ENCODE results near the gene TTC14.

The TTC14 gene

GRCh38 chr3:180611006-180611405, 9.0 kb downstream of the TTC14 start:
- H3K27me3 ChIP-seq (ENCODE audit: insufficient read depth, low read length) = no peaks in the 10 kb centered on the region
- no peak overlapping the region for H2BK120ac ChIP-seq (ENCODE audit: insufficient read depth, low read length, poor library complexity)
- H3K4me1 ChIP-seq (ENCODE audit: control insufficient read depth in 1 of 2, insufficient read depth in 2 of 2, low read length in 2 of 2) = no peaks in the 10 kb centered on the region
- no peak overlapping the region for H3K27ac ChIP-seq (ENCODE audit: low read depth, low read length)
- H3K14ac ChIP-seq (ENCODE audit: low read length) = no peak overlapping the region
- H3K79me2 ChIP-seq (ENCODE audit: control insufficient read depth, insufficient read depth, low read length, poor library complexity) = no peaks in the 10 kb centered on the region
- no peak overlapping the region for H4K91ac ChIP-seq (ENCODE audit: low read depth, low read length)
- no peaks in the 10 kb centered on the region for H3K9me3 ChIP-seq (ENCODE audit: insufficient read depth, low read depth, low read length)
- H3K4me3 ChIP-seq (ENCODE audit: low read depth, low read length) = no peak overlapping the region
- no peak overlapping the region for H2AK5ac ChIP-seq (ENCODE audit: low read length)
- no peak overlapping the region for H3K4ac ChIP-seq (ENCODE audit: low read depth, low read length)
- no peak overlapping the region for H3K18ac ChIP-seq (ENCODE audit: low read length)
- H2BK12ac ChIP-seq (ENCODE audit: low read length) = no peak overlapping the region
- H3K23ac ChIP-seq (ENCODE audit: low read length) = no peak overlapping the region
- no peak overlapping the region for H3K4me2 ChIP-seq (ENCODE audit: low read length)
- H2AFZ ChIP-seq (ENCODE audit: insufficient read depth, low read length, poor library complexity) = no peak overlapping the region
- H3K9ac ChIP-seq (ENCODE audit: low read length) = no peak overlapping the region
- H4K12ac ChIP-seq (ENCODE audit: low read depth, low read length) = no peak overlapping the region
- no CpG with 5 or more reads among the region's 1 CpG for WGBS (ENCODE audit: extremely low coverage, insufficient coverage, insufficient read length)
- no peak overlapping the region for H2BK5ac ChIP-seq (ENCODE audit: low read depth, low read length, poor library complexity)
- DNase-seq = no peak
- no peaks in the 10 kb centered on the region for H3K79me1 ChIP-seq (ENCODE audit: low read length)
- H4K8ac ChIP-seq (ENCODE audit: low read depth, low read length) = no peak overlapping the region
- H3K36me3 ChIP-seq (ENCODE audit: control insufficient read depth in 1 of 2, insufficient read depth in 2 of 2, low read length in 2 of 2) = peaks cover 4 to 11% of the 10 kb centered on the region in 2 experiments

- no peak overlapping the region for H4K8ac ChIP-seq (ENCODE audit: low read depth, low read length)
These were observed 10.4 kb downstream of the TTC14 start for GRCh38 chr3:180612364-180612763.

GRCh38 chr3:180615954-180616353, 14.0 kb downstream of the TTC14 start:
- Histone ChIP-seq H3K27me3 (ENCODE audit: insufficient read depth, low read length) (no peaks in the 10 kb centered on the region), H2AK5ac (ENCODE audit: low read length) (no peak overlapping the region), H4K91ac (ENCODE audit: low read depth, low read length) (no peak overlapping the region), H4K8ac (ENCODE audit: low read depth, low read length) (no peak overlapping the region), H3K4me1 (ENCODE audit: control insufficient read depth in 1 of 2, insufficient read depth in 2 of 2, low read length in 2 of 2) (no peaks in the 10 kb centered on the region), H4K12ac (ENCODE audit: low read depth, low read length) (no peak overlapping the region), H2AFZ (ENCODE audit: insufficient read depth, low read length, poor library complexity) (no peak overlapping the region), H2BK120ac (ENCODE audit: insufficient read depth, low read length, poor library complexity) (no peak overlapping the region), H3K36me3 (ENCODE audit: control insufficient read depth in 1 of 2, insufficient read depth in 2 of 2, low read length in 2 of 2) (peaks cover 4 to 6% of the 10 kb centered on the region in 2 experiments), H3K23ac (ENCODE audit: low read length) (no peak overlapping the region), H2BK5ac (ENCODE audit: low read depth, low read length, poor library complexity) (no peak overlapping the region), H3K14ac (ENCODE audit: low read length) (no peak overlapping the region), H3K79me1 (ENCODE audit: low read length) (no peaks in the 10 kb centered on the region), H3K9ac (ENCODE audit: low read length) (no peak overlapping the region), H3K79me2 (ENCODE audit: control insufficient read depth, insufficient read depth, low read length, poor library complexity) (no peaks in the 10 kb centered on the region), H3K27ac (ENCODE audit: low read depth, low read length) (no peak overlapping the region), H3K9me3 (ENCODE audit: insufficient read depth, low read depth, low read length) (no peaks in the 10 kb centered on the region), H3K18ac (ENCODE audit: low read length) (no peak overlapping the region), H3K4me2 (ENCODE audit: low read length) (no peak overlapping the region), H2BK12ac (ENCODE audit: low read length) (no peak overlapping the region), H3K4ac (ENCODE audit: low read depth, low read length) (no peak overlapping the region), H3K4me3 (ENCODE audit: low read depth, low read length) (no peak overlapping the region)
- DNase-seq = no peak
- WGBS (ENCODE audit: extremely low coverage, insufficient coverage, insufficient read length) = no CpG with 5 or more reads among the region's 3 CpGs

More at GRCh38 chr3:180612364-180612763, 10.4 kb downstream of the TTC14 start:
- Histone ChIP-seq H3K23ac (ENCODE audit: low read length) (no peak overlapping the region), H3K18ac (ENCODE audit: low read length) (no peak overlapping the region), H2BK5ac (ENCODE audit: low read depth, low read length, poor library complexity) (no peak overlapping the region), H3K27ac (ENCODE audit: low read depth, low read length) (no peak overlapping the region), H3K79me2 (ENCODE audit: control insufficient read depth, insufficient read depth, low read length, poor library complexity) (no peaks in the 10 kb centered on the region), H4K91ac (ENCODE audit: low read depth, low read length) (no peak overlapping the region), H3K36me3 (ENCODE audit: control insufficient read depth in 1 of 2, insufficient read depth in 2 of 2, low read length in 2 of 2) (peaks cover 4 to 9% of the 10 kb centered on the region in 2 experiments), H3K9ac (ENCODE audit: low read length) (no peak overlapping the region), H2AFZ (ENCODE audit: insufficient read depth, low read length, poor library complexity) (no peak overlapping the region), H3K79me1 (ENCODE audit: low read length) (no peaks in the 10 kb centered on the region), H3K27me3 (ENCODE audit: insufficient read depth, low read length) (no peaks in the 10 kb centered on the region), H4K12ac (ENCODE audit: low read depth, low read length) (peak overlapping the region; percentile 2), H3K14ac (ENCODE audit: low read length) (no peak overlapping the region), H3K4me2 (ENCODE audit: low read length) (no peak overlapping the region), H3K4ac (ENCODE audit: low read depth, low read length) (no peak overlapping the region), H2BK12ac (ENCODE audit: low read length) (no peak overlapping the region), H2AK5ac (ENCODE audit: low read length) (no peak overlapping the region), H3K9me3 (ENCODE audit: insufficient read depth, low read depth, low read length) (no peaks in the 10 kb centered on the region), H3K4me1 (ENCODE audit: control insufficient read depth in 1 of 2, insufficient read depth in 2 of 2, low read length in 2 of 2) (no peaks in the 10 kb centered on the region), H3K4me3 (ENCODE audit: low read depth, low read length) (no peak overlapping the region), H2BK120ac (ENCODE audit: insufficient read depth, low read length, poor library complexity) (no peak overlapping the region)
- peak; percentile 32 to 51 for DNase-seq
- no CpG with 5 or more reads among the region's 5 CpGs for WGBS (ENCODE audit: extremely low coverage, insufficient coverage, insufficient read length)

GRCh38 chr3:180617049-180617448, 15.1 kb downstream of the TTC14 start:
- Histone ChIP-seq H3K27me3 (ENCODE audit: insufficient read depth, low read length) (no peaks in the 10 kb centered on the region), H2AFZ (ENCODE audit: insufficient read depth, low read length, poor library complexity) (no peak overlapping the region), H3K4ac (ENCODE audit: low read depth, low read length) (no peak overlapping the region), H4K91ac (ENCODE audit: low read depth, low read length) (no peak overlapping the region), H3K18ac (ENCODE audit: low read length) (no peak overlapping the region), H3K23ac (ENCODE audit: low read length) (no peak overlapping the region), H3K79me1 (ENCODE audit: low read length) (no peaks in the 10 kb centered on the region), H2BK120ac (ENCODE audit: insufficient read depth, low read length, poor library complexity) (no peak overlapping the region), H3K9me3 (ENCODE audit: insufficient read depth, low read depth, low read length) (no peaks in the 10 kb centered on the region), H3K36me3 (ENCODE audit: control insufficient read depth in 1 of 2, insufficient read depth in 2 of 2, low read length in 2 of 2) (peaks cover 4 to 6% of the 10 kb centered on the region in 2 experiments), H3K4me3 (ENCODE audit: low read depth, low read length) (no peak overlapping the region), H4K8ac (ENCODE audit: low read depth, low read length) (no peak overlapping the region), H3K9ac (ENCODE audit: low read length) (no peak overlapping the region), H3K4me2 (ENCODE audit: low read length) (no peak overlapping the region), H3K79me2 (ENCODE audit: control insufficient read depth, insufficient read depth, low read length, poor library complexity) (no peaks in the 10 kb centered on the region), H2AK5ac (ENCODE audit: low read length) (no peak overlapping the region), H3K4me1 (ENCODE audit: control insufficient read depth in 1 of 2, insufficient read depth in 2 of 2, low read length in 2 of 2) (no peaks in the 10 kb centered on the region), H2BK5ac (ENCODE audit: low read depth, low read length, poor library complexity) (no peak overlapping the region), H3K14ac (ENCODE audit: low read length) (no peak overlapping the region), H3K27ac (ENCODE audit: low read depth, low read length) (no peak overlapping the region), H4K12ac (ENCODE audit: low read depth, low read length) (no peak overlapping the region), H2BK12ac (ENCODE audit: low read length) (no peak overlapping the region)
- no CpG with 5 or more reads among the region's 2 CpGs for WGBS (ENCODE audit: extremely low coverage, insufficient coverage, insufficient read length)
- DNase-seq = no peak
